ENCODE results near the gene ADRA2B. TPM values are rescaled to one million over a fixed set of nuclear protein-coding genes. Genes with fewer than 3 reads are reported as not detected.

Gene ADRA2B
- total and polyA plus RNA-seq, 4 donors: 0.26 to 34.0 (median 0.81) TPM; not detected in 1

DNA sequence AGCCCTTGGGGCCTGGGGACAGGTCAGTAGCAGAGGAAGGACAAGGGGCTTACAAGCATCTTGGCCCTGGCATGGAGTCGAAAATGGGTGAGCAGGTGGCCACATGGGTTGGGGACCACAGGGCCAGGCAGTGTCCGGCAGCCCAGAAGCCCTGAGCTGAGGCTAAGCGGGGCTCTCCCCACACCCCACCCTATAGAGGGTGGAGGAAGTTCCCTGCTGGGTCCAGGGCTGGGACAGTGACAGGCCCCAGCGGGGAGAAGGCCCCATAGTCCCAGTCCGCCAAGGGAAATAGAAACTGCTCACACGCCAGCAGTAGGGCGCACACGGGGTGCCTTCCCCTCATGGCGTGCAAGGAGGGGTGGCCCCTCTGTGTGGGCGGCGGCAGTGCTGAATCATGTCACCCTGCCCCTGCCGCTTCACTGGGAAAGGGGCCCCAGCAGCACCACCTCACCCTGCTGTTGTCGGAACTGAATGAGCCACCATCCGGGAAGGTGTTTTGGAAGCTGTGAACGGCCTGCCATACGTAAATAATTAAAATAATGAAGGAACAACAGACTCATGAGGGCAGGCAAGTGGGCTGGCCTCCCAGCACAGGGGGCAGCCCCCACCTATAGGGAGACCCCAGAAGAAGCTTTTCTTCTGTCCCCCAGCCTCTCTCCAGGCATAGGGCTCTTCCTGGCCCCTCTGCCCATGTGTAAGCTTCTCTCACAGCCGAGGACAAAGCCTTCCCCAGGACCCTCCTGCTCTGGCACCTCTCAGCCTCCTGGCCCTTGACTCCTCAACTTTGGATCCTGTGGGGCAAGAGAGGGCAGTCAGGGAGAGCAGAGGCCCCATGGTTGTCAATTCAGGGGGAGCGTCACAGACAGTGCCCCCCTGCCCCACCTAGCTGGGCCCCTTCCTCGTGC is 41.5 kb upstream of the ADRA2B start:
- no peak for ATAC-seq (ENCODE audit: low FRiP score)
- H3K4me3 ChIP-seq (ENCODE audit: low read length in 2 of 2): no peak overlapping the region
- no peaks in the 10 kb centered on the region for H3K36me3 ChIP-seq (ENCODE audit: control insufficient read depth in 1 of 2, insufficient read depth in 2 of 2, low read length in 1 of 2)
- no peak overlapping the region for H3K27ac ChIP-seq (ENCODE audit: low read depth in 1 of 2, low read length in 2 of 2)
- WGBS, 2 donors: 81 to 86% methylated on average over 19 of the region's 19 CpGs
- no peaks in the 10 kb centered on the region for H3K4me1 ChIP-seq (ENCODE audit: control insufficient read depth in 1 of 2, insufficient read depth in 2 of 2, low read length in 2 of 2)
- no peaks in the 10 kb centered on the region for H3K27me3 ChIP-seq (ENCODE audit: control insufficient read depth in 1 of 2, insufficient read depth in 2 of 2, low read length in 1 of 2)
- no peaks in the 10 kb centered on the region for H3K9me3 ChIP-seq (ENCODE audit: control insufficient read depth, low read length)
- peak in 1 of 2 donors; percentile 69 for DNase-seq
- intact Hi-C loops (cut with DNase I): no loop called here

DNA sequence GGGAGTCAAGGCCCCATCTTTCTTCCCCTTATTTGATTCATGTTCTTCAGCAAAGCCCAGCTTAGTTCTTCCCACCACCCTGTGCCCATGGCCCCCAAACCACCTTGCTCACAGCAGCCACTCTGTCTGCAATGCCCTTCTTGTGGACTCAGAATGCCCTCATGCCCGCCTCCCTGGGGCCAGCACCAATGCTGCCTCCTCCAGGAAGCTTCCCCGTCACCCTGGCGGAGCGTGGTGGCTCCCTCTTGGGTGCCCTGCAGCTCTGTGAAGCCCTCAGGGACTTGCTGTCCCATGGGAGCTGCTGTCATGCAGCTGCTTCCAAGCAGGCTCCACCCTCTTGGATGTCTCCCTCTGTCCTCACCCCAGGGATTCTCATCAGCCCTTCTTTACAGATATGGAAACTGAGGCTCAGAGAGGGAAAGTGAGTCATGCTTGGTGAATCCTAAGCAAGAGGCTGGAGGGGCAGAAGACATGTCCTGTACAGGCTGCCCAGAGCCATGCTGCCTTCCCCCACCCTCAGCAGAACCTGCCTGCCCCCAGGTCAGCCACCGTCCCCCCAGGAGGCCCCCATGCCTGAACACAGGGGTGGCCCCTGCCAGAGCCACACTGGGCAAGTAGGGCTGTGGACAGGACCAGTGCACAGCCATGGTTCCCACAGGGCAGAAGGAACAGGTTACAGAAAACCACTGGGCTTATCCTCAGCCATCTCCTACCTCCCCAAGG is 40.7 kb upstream of the ADRA2B start:
- intact Hi-C loops (cut with DNase I): no loop called here
- Histone ChIP-seq H3K36me3 (ENCODE audit: control insufficient read depth in 1 of 2, insufficient read depth in 2 of 2, low read length in 1 of 2) (no peaks in the 10 kb centered on the region), H3K27ac (ENCODE audit: low read depth in 1 of 2, low read length in 2 of 2) (no peak overlapping the region), H3K27me3 (ENCODE audit: control insufficient read depth in 1 of 2, insufficient read depth in 2 of 2, low read length in 1 of 2) (no peaks in the 10 kb centered on the region), H3K4me3 (ENCODE audit: low read length in 2 of 2) (no peak overlapping the region), H3K4me1 (ENCODE audit: control insufficient read depth in 1 of 2, insufficient read depth in 2 of 2, low read length in 2 of 2) (no peaks in the 10 kb centered on the region), H3K9me3 (ENCODE audit: control insufficient read depth, low read length) (no peaks in the 10 kb centered on the region)
- 92 to 95% methylated on average over 5 of the region's 5 CpGs for WGBS, 2 donors
- DNase-seq: no peak
- ATAC-seq (ENCODE audit: low FRiP score): no peak

DNA sequence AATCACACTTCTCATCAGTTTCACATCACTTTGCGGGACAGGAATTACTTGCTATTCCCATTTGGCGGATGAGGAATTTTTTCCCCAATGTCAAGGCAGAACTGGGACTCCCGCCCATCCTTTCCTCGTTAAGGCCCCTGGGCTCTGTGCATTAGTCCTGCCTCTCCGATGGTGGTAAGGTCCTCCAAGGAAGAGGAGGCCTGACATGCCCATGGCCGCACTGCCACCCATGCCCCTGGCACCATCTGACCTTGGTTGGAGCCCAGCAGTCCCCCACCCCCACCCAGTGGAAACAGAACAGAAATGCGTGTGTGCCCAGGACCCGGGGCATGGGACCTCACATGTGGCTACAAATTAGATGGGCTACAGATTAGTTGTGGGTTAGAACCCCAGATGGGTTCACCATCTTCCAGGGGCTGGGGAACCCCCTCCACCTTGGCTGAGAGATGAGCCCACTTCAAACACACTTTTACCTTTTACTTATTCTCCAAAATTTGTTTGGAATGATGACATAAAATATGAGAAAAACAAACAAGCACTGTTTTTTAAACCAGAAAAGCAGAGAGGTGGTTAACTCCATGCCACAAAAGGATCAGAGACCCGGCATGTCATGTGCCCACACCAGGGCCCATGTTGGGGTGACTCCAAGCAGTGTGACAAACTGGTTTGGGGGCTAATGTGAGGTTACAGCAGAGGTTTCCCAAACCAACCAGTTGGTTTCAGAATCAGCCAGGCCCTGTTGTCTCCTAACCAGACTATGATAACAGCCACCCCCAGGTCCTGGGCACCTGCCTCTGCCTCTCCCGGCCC is 39.8 kb upstream of the ADRA2B start:
- Histone ChIP-seq H3K36me3 (ENCODE audit: control insufficient read depth in 1 of 2, insufficient read depth in 2 of 2, low read length in 1 of 2) (no peaks in the 10 kb centered on the region), H3K9me3 (ENCODE audit: control insufficient read depth, low read length) (no peaks in the 10 kb centered on the region), H3K4me3 (ENCODE audit: low read length in 2 of 2) (no peak overlapping the region), H3K27ac (ENCODE audit: low read depth in 1 of 2, low read length in 2 of 2) (no peak overlapping the region), H3K4me1 (ENCODE audit: control insufficient read depth in 1 of 2, insufficient read depth in 2 of 2, low read length in 2 of 2) (no peaks in the 10 kb centered on the region), H3K27me3 (ENCODE audit: control insufficient read depth in 1 of 2, insufficient read depth in 2 of 2, low read length in 1 of 2) (no peaks in the 10 kb centered on the region)
- intact Hi-C loops (cut with DNase I): no loop called here
- no peak for ATAC-seq (ENCODE audit: low FRiP score)
- DNase-seq: no peak
- WGBS, 2 donors: 93 to 94% methylated on average over 10 of the region's 10 CpGs

DNA sequence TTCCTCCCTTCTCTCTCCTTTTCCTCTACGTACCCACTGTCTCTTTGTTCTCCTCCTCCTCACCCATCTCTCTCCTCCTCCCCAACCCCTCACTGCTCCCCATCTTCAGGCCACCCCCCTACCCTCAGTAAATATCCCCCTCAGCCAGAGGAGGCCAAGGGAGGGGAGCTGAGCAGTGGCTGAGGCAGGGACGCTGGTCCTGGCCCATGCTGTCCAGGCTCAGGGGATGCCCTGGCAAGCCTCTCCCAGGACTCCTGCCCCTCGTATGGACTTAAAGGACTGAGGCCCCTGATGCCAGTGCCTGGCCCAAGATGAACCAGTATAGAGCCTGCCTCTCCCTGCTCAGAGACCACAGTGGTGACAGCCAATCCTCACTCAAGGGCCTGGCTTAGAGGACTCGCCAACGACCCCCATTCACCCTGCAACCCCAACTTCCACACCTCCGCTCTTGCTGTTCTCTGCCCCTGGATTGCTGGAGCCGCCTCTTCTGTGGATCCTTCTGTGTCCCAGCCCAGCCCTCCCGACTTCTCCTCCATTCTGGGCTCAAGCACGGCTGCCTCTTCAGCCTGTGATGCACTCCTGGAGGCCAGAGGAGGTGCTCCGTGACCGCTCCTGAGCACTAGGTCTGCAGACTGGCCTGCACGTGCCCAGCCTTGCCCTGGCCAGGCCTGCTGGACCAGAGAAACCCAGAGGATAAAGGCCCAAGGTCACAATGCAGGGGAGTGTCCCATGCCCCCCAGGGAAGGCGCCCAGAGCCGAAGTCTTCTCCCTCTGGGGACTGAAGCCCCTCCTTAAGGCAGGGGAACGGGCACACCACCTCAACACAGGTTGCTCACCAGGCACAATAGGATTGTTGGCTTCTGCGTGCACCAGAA is 38.4 kb upstream of the ADRA2B start:
- Histone ChIP-seq H3K27me3 (ENCODE audit: control insufficient read depth in 1 of 2, insufficient read depth in 2 of 2, low read length in 1 of 2) (no peaks in the 10 kb centered on the region), H3K36me3 (ENCODE audit: control insufficient read depth in 1 of 2, insufficient read depth in 2 of 2, low read length in 1 of 2) (no peaks in the 10 kb centered on the region), H3K4me1 (ENCODE audit: control insufficient read depth in 1 of 2, insufficient read depth in 2 of 2, low read length in 2 of 2) (no peaks in the 10 kb centered on the region), H3K27ac (ENCODE audit: low read depth in 1 of 2, low read length in 2 of 2) (no peak overlapping the region), H3K9me3 (ENCODE audit: control insufficient read depth, low read length) (no peaks in the 10 kb centered on the region), H3K4me3 (ENCODE audit: low read length in 2 of 2) (no peak overlapping the region)
- 91 to 94% methylated on average over 15 to 16 of the region's 16 CpGs for WGBS, 2 donors
- DNase-seq (peak in 1 of 2 donors; percentile 64), ATAC-seq (ENCODE audit: low FRiP score) (no peak)
- intact Hi-C loops (cut with DNase I): no loop called here

DNA sequence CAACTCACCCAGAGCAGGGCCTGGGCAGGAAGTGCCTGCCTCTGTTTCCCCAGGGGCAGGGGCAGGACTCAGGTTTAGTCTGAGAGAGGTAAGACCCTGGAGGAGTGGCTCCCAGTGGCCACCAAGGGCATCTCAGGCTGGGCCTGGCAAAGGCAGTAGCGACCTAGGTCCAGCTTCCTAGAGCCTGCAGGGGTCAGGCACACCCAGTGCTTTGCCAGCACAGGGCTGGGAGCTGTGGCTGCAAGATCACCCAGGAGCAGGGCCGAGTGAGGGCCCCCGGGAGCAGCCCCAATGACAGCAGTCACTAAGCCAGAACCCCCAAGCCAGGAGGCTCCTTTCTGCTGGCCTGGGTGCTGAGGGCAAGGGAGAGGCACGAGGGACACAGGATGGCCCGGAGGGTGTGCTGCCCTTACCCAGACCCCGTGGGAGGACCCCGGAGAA is 37.6 kb upstream of the ADRA2B start:
- no peak for ATAC-seq (ENCODE audit: low FRiP score)
- 88 to 89% methylated on average over 7 of the region's 7 CpGs for WGBS, 2 donors
- H3K4me1 ChIP-seq (ENCODE audit: control insufficient read depth in 1 of 2, insufficient read depth in 2 of 2, low read length in 2 of 2): no peaks in the 10 kb centered on the region
- H3K9me3 ChIP-seq (ENCODE audit: control insufficient read depth, low read length): no peaks in the 10 kb centered on the region
- intact Hi-C loops (cut with DNase I): no loop called here
- H3K27ac ChIP-seq (ENCODE audit: low read depth in 1 of 2, low read length in 2 of 2): no peak overlapping the region
- no peak overlapping the region for H3K4me3 ChIP-seq (ENCODE audit: low read length in 2 of 2)
- H3K27me3 ChIP-seq (ENCODE audit: control insufficient read depth in 1 of 2, insufficient read depth in 2 of 2, low read length in 1 of 2): no peaks in the 10 kb centered on the region
- peak in 1 of 2 donors; percentile 71 for DNase-seq
- H3K36me3 ChIP-seq (ENCODE audit: control insufficient read depth in 1 of 2, insufficient read depth in 2 of 2, low read length in 1 of 2): no peaks in the 10 kb centered on the region

DNA sequence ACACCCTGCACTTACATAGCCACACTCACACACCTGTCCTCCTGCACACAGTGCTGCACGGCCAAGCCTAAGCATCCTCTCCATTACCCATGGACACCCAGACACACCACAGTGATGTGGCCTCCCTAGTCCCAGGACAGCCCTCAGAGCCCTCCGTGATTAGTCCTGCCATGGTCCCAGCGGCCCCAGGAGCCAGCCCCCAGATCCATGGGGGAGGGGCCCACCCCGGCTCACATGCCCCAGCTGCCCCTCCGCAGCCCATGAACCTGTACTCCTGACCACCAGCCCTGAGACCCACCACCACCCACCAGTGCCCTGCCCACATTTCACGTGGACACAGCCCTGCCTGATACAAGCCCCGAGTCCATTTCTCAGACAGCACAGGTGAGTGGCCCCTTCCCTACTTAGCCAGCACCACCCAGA is 36.9 kb upstream of the ADRA2B start:
- Histone ChIP-seq H3K4me1 (ENCODE audit: control insufficient read depth in 1 of 2, insufficient read depth in 2 of 2, low read length in 2 of 2) (no peaks in the 10 kb centered on the region), H3K27ac (ENCODE audit: low read depth in 1 of 2, low read length in 2 of 2) (no peak overlapping the region), H3K36me3 (ENCODE audit: control insufficient read depth in 1 of 2, insufficient read depth in 2 of 2, low read length in 1 of 2) (no peaks in the 10 kb centered on the region), H3K9me3 (ENCODE audit: control insufficient read depth, low read length) (no peaks in the 10 kb centered on the region), H3K27me3 (ENCODE audit: control insufficient read depth in 1 of 2, insufficient read depth in 2 of 2, low read length in 1 of 2) (no peaks in the 10 kb centered on the region), H3K4me3 (ENCODE audit: low read length in 2 of 2) (no peak overlapping the region)
- intact Hi-C loops (cut with DNase I): no loop called here
- 92 to 94% methylated on average over 7 of the region's 7 CpGs for WGBS, 2 donors
- DNase-seq (peak; percentile 40 to 58), ATAC-seq (ENCODE audit: low FRiP score) (no peak)

DNA sequence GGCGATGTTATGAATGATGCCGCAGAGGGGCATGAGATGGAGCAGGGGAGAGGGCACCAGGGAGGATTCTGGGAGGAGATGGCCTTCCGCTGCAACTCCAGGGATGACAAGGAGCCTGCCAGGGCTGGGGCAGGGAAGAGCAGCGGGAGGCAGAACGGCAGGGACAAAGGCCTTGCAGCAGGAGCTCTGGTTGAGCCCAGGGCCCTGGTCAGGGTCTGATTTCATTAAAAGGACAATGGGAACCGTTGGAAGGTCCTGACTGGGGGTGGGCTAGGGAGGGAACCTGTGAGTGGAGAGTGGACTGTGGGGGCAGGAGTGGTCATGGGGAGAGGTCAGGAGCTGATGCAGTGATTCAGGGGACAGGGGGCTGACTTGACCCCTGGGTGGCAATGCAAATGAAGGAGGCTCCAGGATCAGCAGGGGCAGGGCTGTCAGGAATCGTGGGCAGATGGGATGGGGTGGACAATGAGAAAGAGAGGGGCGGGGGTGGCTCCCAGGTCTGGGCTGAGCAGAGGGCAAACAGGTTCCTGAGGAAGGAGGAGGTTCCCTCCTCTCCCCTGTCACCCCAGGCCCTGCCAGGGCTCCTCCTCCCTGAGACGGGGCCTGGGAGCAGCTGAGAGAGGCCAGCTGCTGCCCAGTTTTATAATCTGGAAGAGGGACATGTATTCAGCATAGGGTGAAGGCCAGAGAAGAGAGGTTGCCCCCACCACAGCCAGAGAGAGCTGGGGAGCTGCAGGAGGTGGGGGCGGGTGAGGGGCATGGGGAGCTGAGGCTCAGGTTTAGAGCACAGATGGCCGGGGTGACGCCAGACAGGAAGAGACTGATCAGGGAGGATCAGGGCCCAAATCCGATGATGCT is 36.2 kb upstream of the ADRA2B start:
- H3K9me3 ChIP-seq (ENCODE audit: control insufficient read depth, low read length): no peaks in the 10 kb centered on the region
- intact Hi-C loops (cut with DNase I): no loop called here
- H3K27ac ChIP-seq (ENCODE audit: low read depth in 1 of 2, low read length in 2 of 2): no peak overlapping the region
- DNase-seq (peak in 1 of 2 donors; percentile 49), ATAC-seq (ENCODE audit: low FRiP score) (no peak)
- no peak overlapping the region for H3K4me3 ChIP-seq (ENCODE audit: low read length in 2 of 2)
- no peaks in the 10 kb centered on the region for H3K36me3 ChIP-seq (ENCODE audit: control insufficient read depth in 1 of 2, insufficient read depth in 2 of 2, low read length in 1 of 2)
- H3K27me3 ChIP-seq (ENCODE audit: control insufficient read depth in 1 of 2, insufficient read depth in 2 of 2, low read length in 1 of 2): no peaks in the 10 kb centered on the region
- 89 to 94% methylated on average over 12 to 13 of the region's 13 CpGs for WGBS, 2 donors
- H3K4me1 ChIP-seq (ENCODE audit: control insufficient read depth in 1 of 2, insufficient read depth in 2 of 2, low read length in 2 of 2): no peaks in the 10 kb centered on the region

Measured in aorta (tissue), 5 donors.